SU-DHL-6 (cell line): ENCODE data around the gene GIPC1.

Source experiments
- CTCF ChIP-seq: fragments of 200-600 bp; sonication (generic); IDR thresholded peaks from one replicate; pipeline ENCODE4 v1.5.1; 2017; ENCODE audit warnings: antibody characterized with exemption, mild to moderate bottlenecking, low read length, moderate library complexity; ENCODE audit not compliant: insufficient read depth, poor library complexity, severe bottlenecking
- EZH2phosphoT487 ChIP-seq: fragments of 200-600 bp; sonication (generic), shearing (Covaris generic); conservative IDR thresholded peaks from 2 replicates; pipeline ENCODE4 v1.6.1; 2018; ENCODE audit warnings: mild to moderate bottlenecking, antibody characterized with exemption, low read length, moderate library complexity, mixed read lengths

DNA sequence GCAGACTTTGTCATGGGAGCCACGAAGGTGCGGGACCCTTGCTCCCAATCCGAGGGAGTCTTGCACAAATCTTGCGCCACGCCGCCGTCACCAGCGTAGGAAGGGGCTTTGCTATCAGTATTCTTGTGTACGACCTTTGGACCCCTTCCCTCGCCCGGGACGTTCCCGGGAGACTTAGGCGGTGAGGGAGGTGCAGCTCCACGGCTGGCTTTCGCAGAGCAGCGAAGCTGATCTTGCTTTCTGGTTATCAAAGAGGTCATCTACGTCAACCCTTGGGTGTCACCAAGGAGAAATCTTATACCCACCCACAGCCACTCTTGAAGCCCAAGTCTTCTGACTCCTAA is 34.0 kb upstream of the GIPC1 start:
- TF ChIP-seq CTCF (no peak), EZH2phosphoT487 (no peak)
